Measurements from ENCODE around the gene FOXK2. TPM values are rescaled to one million over a fixed set of nuclear protein-coding genes. Genes with fewer than 3 reads are reported as not detected.

The FOXK2 gene
- total RNA-seq, 1 experiment from 2014 or later = 78.9 TPM

- TF ChIP-seq CTCF (conservative IDR thresholded peaks at IDR 0.05) (no peak), EZH2 (IDR thresholded peaks at IDR 0.05; ENCODE audit: low read depth) (no peak)
- POLR2A ChIA-PET (ENCODE audit: unreplicated experiment) = no interaction called here
- H3K36me3 ChIP-seq (ENCODE audit: low read depth) = no peaks in the 10 kb centered on the region
- H3K27me3 ChIP-seq (ENCODE audit: insufficient read depth, low read depth) = no peaks in the 10 kb centered on the region
- BruUV-seq (replicated peaks) = no TSS peak
- no peaks in the 10 kb centered on the region for H3F3A ChIP-seq (ENCODE audit: insufficient read depth, low read depth)
- no peak overlapping the region for H3K4me2 ChIP-seq
- intact Hi-C loops (cut with micrococcal nuclease; ENCODE audit: unreplicated experiment) = no loop called here
- H3K9me2 ChIP-seq (ENCODE audit: insufficient read depth) = no peaks in the 10 kb centered on the region
- peaks cover 61% of the 10 kb centered on the region for H4K20me1 ChIP-seq (ENCODE audit: insufficient read depth)
- no peak overlapping the region for H2AFZ ChIP-seq
- H3K9me3 ChIP-seq (ENCODE audit: insufficient read depth, low read depth) = no peaks in the 10 kb centered on the region
- no peaks in the 10 kb centered on the region for H3K4me1 ChIP-seq (replicated peaks; ENCODE audit: insufficient read depth)
- DNase-seq = no peak
- peaks cover 71% of the 10 kb centered on the region for H3K79me2 ChIP-seq (ENCODE audit: low read depth)
- no peak overlapping the region for H3K4me3 ChIP-seq
- no peak overlapping the region for H3K27ac ChIP-seq
- CTCF ChIA-PET = interaction anchor here (0.6 kb wide), 1 partner anchor 217 kb away, joined by 6 read pairs; no protein-coding TSS in a partner anchor
These were observed 40.2 kb downstream of the FOXK2 start for GRCh38 chr17:82559566-82560251.

- no peaks in the 10 kb centered on the region for H3K27me3 ChIP-seq (ENCODE audit: insufficient read depth, low read depth)
- peaks cover 68% of the 10 kb centered on the region for H3K79me2 ChIP-seq (ENCODE audit: low read depth)
- H3K4me2 ChIP-seq = no peak overlapping the region
- ChIA-PET CTCF (no interaction called here), POLR2A (ENCODE audit: unreplicated experiment) (no interaction called here)
- no peak overlapping the region for H2AFZ ChIP-seq
- H3K4me1 ChIP-seq (replicated peaks; ENCODE audit: insufficient read depth) = no peaks in the 10 kb centered on the region
- no peak overlapping the region for H3K4me3 ChIP-seq
- H3K27ac ChIP-seq = no peak overlapping the region
- intact Hi-C loops (cut with micrococcal nuclease; ENCODE audit: unreplicated experiment) = no loop called here
- TF ChIP-seq CTCF (conservative IDR thresholded peaks at IDR 0.05) (no peak), EZH2 (IDR thresholded peaks at IDR 0.05; ENCODE audit: low read depth) (no peak)
- no peak for DNase-seq
- H3K9me2 ChIP-seq (ENCODE audit: insufficient read depth) = no peaks in the 10 kb centered on the region
- H3K9me3 ChIP-seq (ENCODE audit: insufficient read depth, low read depth) = no peaks in the 10 kb centered on the region
- H3F3A ChIP-seq (ENCODE audit: insufficient read depth, low read depth) = no peaks in the 10 kb centered on the region
- no TSS peak for BruUV-seq (replicated peaks)
- H3K36me3 ChIP-seq (ENCODE audit: low read depth) = no peaks in the 10 kb centered on the region
- H4K20me1 ChIP-seq (ENCODE audit: insufficient read depth) = peaks cover 55% of the 10 kb centered on the region
These were observed 40.7 kb downstream of the FOXK2 start for GRCh38 chr17:82560252-82560642.

GRCh38 chr17:82560802-82561428 is 41.4 kb downstream of the FOXK2 start:
- Histone ChIP-seq H3K4me2 (no peak overlapping the region), H2AFZ (no peak overlapping the region), H3K9me2 (ENCODE audit: insufficient read depth) (no peaks in the 10 kb centered on the region), H3K9me3 (ENCODE audit: insufficient read depth, low read depth) (no peaks in the 10 kb centered on the region), H3K36me3 (ENCODE audit: low read depth) (no peaks in the 10 kb centered on the region), H3K27ac (no peak overlapping the region), H3K79me2 (ENCODE audit: low read depth) (peaks cover 69% of the 10 kb centered on the region), H3K27me3 (ENCODE audit: insufficient read depth, low read depth) (no peaks in the 10 kb centered on the region), H3K4me1 (replicated peaks; ENCODE audit: insufficient read depth) (no peaks in the 10 kb centered on the region), H4K20me1 (ENCODE audit: insufficient read depth) (peaks cover 55% of the 10 kb centered on the region), H3F3A (ENCODE audit: insufficient read depth, low read depth) (no peaks in the 10 kb centered on the region), H3K4me3 (no peak overlapping the region)
- DNase-seq = no peak
- BruUV-seq (replicated peaks) = no TSS peak
- intact Hi-C loops (cut with micrococcal nuclease; ENCODE audit: unreplicated experiment) = no loop called here
- POLR2A ChIA-PET (ENCODE audit: unreplicated experiment) = no interaction called here
- CTCF ChIA-PET = no interaction called here
- TF ChIP-seq EZH2 (IDR thresholded peaks at IDR 0.05; ENCODE audit: low read depth) (no peak), CTCF (conservative IDR thresholded peaks at IDR 0.05) (no peak)

All from PC-9 (cell line).